HCT116 (cell line): Measurements from ENCODE around the gene LCOR. TPM values are rescaled to one million over a fixed set of nuclear protein-coding genes. Genes with fewer than 3 reads are reported as not detected.

Source experiments
- ATAC-seq: fragments of 200-7000 bp; cut with Tn5 transposase; 2 replicates; pipeline ENCODE4 v1.9.1; 2020; ENCODE audit warnings: mild to moderate bottlenecking, moderate library complexity
- BruUV-seq: library from RNA; stranded (reverse); fragments of 400-500 nt; replicated peaks from 2 replicates; lab custom pipeline; 2021; lab: Mats Ljungman, UMichigan
- CTCF ChIA-PET: fragments of 300-600 bp; sonication (Branson Sonifier 250); formaldehyde crosslinking; loops from one replicate; lab custom pipeline; 2021; ENCODE audit warnings: antibody characterized with exemption; lab: Charles Lee
- POLR2A ChIA-PET: fragments of 300-600, 350-600 bp; sonication (Branson Sonifier 250); formaldehyde crosslinking; loops from one replicate; lab custom pipeline; 2021; ENCODE audit warnings: antibody characterized with exemption; lab: Charles Lee
- RAD21 ChIA-PET, 2 experiments: fragments of 300-600 bp; sonication (Branson Sonifier 250); formaldehyde crosslinking; loops; one replicate each; lab custom pipeline; 2023; ENCODE audit warnings: low total read pairs in 2 of 2; ENCODE audit not compliant: uncharacterized antibody in 2 of 2, unreplicated experiment in 2 of 2, low non-redundant PET in 1 of 2; lab: Charles Lee
- DNase-seq: peaks from one replicate; pipeline ENCODE4 v3.0.0-alpha.2; 2010; ENCODE audit warnings: low read depth, low spot score
- H2AFZ ChIP-seq: fragments of 200-600 bp; shearing (Covaris generic), sonication (generic); 2 replicates; pipeline ENCODE4 v1.6.1; 2017; ENCODE audit warnings: low read depth, mixed run types, mixed read lengths, antibody characterized with exemption, low read length; ENCODE audit not compliant: poor library complexity, severe bottlenecking
- H3K27ac ChIP-seq: 2 replicates; pipeline ENCODE4 v1.5.1; 2012; ENCODE audit warnings: low read depth, low read length
- H3K27me3 ChIP-seq: fragments of 200-600 bp; sonication (generic); 2 replicates; pipeline ENCODE4 v1.6.1; 2016; ENCODE audit warnings: mixed run types, low read length, mixed read lengths; ENCODE audit not compliant: insufficient read depth
- H3K36me3 ChIP-seq, 2 experiments: fragments of 200-500 bp in 1 of 2; fragments of 200-600 bp in 1 of 2; sonication (Bioruptor generic) in 1 of 2; sonication (generic) in 1 of 2; 2 replicates each; pipeline versions ENCODE4 v1.5.1 to v1.6.1; 2014 to 2016; ENCODE audit warnings: low read length in 2 of 2, inconsistent platforms in 1 of 2, mixed read lengths in 1 of 2, mixed run types in 1 of 2; ENCODE audit not compliant: insufficient read depth in 2 of 2, control insufficient read depth in 1 of 2
- H3K4me1 ChIP-seq, 2 experiments: fragments of 200-600 bp in 1 of 2; sonication (generic) in 1 of 2; 2 replicates each; pipeline versions ENCODE4 v1.5.1 to v1.6.1; 2012 to 2017; ENCODE audit warnings: low read length in 2 of 2, inconsistent platforms in 1 of 2, mild to moderate bottlenecking in 1 of 2, mixed read lengths in 1 of 2, mixed run types in 1 of 2, moderate library complexity in 1 of 2; ENCODE audit not compliant: insufficient read depth in 2 of 2, control insufficient read depth in 1 of 2
- H3K4me2 ChIP-seq: fragments of 200-600 bp; sonication (generic); 2 replicates; pipeline ENCODE4 v1.6.1; 2017; ENCODE audit warnings: mixed run types, low read length, mixed read lengths
- H3K4me3 ChIP-seq, 2 experiments: fragments of 200-600 bp in 1 of 2; sonication (generic) in 1 of 2; replicated peaks in 1 of 2; 2 replicates each; pipeline ENCODE4 v1.5.1; 2011 to 2016; ENCODE audit warnings: low read length in 2 of 2, control low read depth in 1 of 2, low read depth in 1 of 2, mild to moderate bottlenecking in 1 of 2, mixed read lengths in 1 of 2, mixed run types in 1 of 2
- H3K79me2 ChIP-seq: fragments of 200-600 bp; sonication (generic); 2 replicates; pipeline ENCODE4 v1.6.1; 2017; ENCODE audit warnings: mild to moderate bottlenecking, mixed run types, low read length, moderate library complexity, mixed read lengths; ENCODE audit not compliant: insufficient read depth
- H3K9ac ChIP-seq: fragments of 200-600 bp; sonication (generic); 2 replicates; pipeline ENCODE4 v1.6.1; 2016; ENCODE audit warnings: low read length, mixed read lengths
- H3K9me2 ChIP-seq: fragments of 200-600 bp; sonication (generic), shearing (Covaris generic); 2 replicates; pipeline ENCODE4 v1.6.1; 2017; ENCODE audit warnings: mixed run types, mild to moderate bottlenecking, moderate library complexity; ENCODE audit not compliant: insufficient read depth
- H3K9me3 ChIP-seq, 2 experiments: fragments of 200-500 bp in 1 of 2; fragments of 200-600 bp in 1 of 2; sonication (Bioruptor generic) in 1 of 2; sonication (generic) in 1 of 2; 2 replicates each; pipeline ENCODE4 v1.6.1; 2014 to 2017; ENCODE audit warnings: low read length in 2 of 2, mixed read lengths in 2 of 2, inconsistent platforms in 1 of 2, low read depth in 1 of 2, mild to moderate bottlenecking in 1 of 2, mixed run types in 1 of 2, moderate library complexity in 1 of 2; ENCODE audit not compliant: control insufficient read depth in 1 of 2, insufficient read depth in 1 of 2
- H4K20me1 ChIP-seq: fragments of 200-600 bp; sonication (generic), shearing (Covaris generic); 2 replicates; pipeline ENCODE4 v1.6.1; 2017; ENCODE audit warnings: mixed run types, mild to moderate bottlenecking, moderate library complexity; ENCODE audit not compliant: insufficient read depth
- ATF3 ChIP-seq: IDR thresholded peaks from 2 replicates; pipeline ENCODE4 v1.6.1; 2012
- EGR1 ChIP-seq: IDR thresholded peaks from 2 replicates; pipeline ENCODE4 v1.6.1; 2012; ENCODE audit warnings: low read depth
- ELF1 ChIP-seq: IDR thresholded peaks from 2 replicates; pipeline ENCODE4 v1.6.1; 2012; ENCODE audit warnings: low read depth, borderline replicate concordance
- EZH2phosphoT487 ChIP-seq: fragments of 200-600 bp; IDR thresholded peaks from 2 replicates; pipeline ENCODE4 v1.6.1; 2018; ENCODE audit warnings: antibody characterized with exemption, borderline replicate concordance
- POLR2A ChIP-seq: IDR thresholded peaks from 2 replicates; pipeline ENCODE4 v1.7.0; 2011; ENCODE audit warnings: borderline replicate concordance; ENCODE audit not compliant: insufficient read depth, insufficient read length; ENCODE audit errors: extremely low read depth
- POLR2AphosphoS5 ChIP-seq: IDR thresholded peaks from 2 replicates; pipeline ENCODE4 v1.6.1; 2011; ENCODE audit warnings: mild to moderate bottlenecking, low read depth, low read length, moderate library complexity
- RAD21 ChIP-seq: IDR thresholded peaks from 2 replicates; pipeline ENCODE4 v1.6.1; 2012; ENCODE audit warnings: low read depth, mild to moderate bottlenecking
- REST ChIP-seq: IDR thresholded peaks from 2 replicates; pipeline ENCODE4 v1.6.1; 2012; ENCODE audit warnings: low read depth
- SIN3A ChIP-seq: IDR thresholded peaks from 2 replicates; pipeline ENCODE4 v1.6.1; 2012; ENCODE audit warnings: low read depth
- SP1 ChIP-seq: IDR thresholded peaks from 2 replicates; pipeline ENCODE4 v1.6.1; 2012; ENCODE audit warnings: low read depth
- SRF ChIP-seq: IDR thresholded peaks from 2 replicates; pipeline ENCODE4 v1.6.1; 2012; ENCODE audit warnings: low read depth
- YY1 ChIP-seq: IDR thresholded peaks from 2 replicates; pipeline ENCODE4 v1.6.1; 2011; ENCODE audit warnings: low read length, low read depth, moderate library complexity, mild to moderate bottlenecking; ENCODE audit not compliant: insufficient replicate concordance; ENCODE audit errors: extremely low read depth
- ZBTB33 ChIP-seq: IDR thresholded peaks from 2 replicates; pipeline ENCODE4 v1.6.1; 2011; ENCODE audit warnings: mild to moderate bottlenecking, low read length, moderate library complexity; ENCODE audit not compliant: insufficient replicate concordance; ENCODE audit errors: extremely low read depth
- intact Hi-C: fragments of 100-400 bp; cut with micrococcal nuclease; formaldehyde crosslinking; loops from 2 replicates; pipeline ENCODE4 v1.10.0; 2022
- total RNA-seq: library from RNA; stranded (reverse); gene quantifications from one replicate; pipeline ENCODE4 v1.2.1, GENCODE V29; 2021; ENCODE audit not compliant: unreplicated experiment

Gene LCOR
- total RNA-seq, 1 experiment from 2014 or later = 59.9 TPM

- intact Hi-C loops = no loop called here
- ATAC-seq (no peak), DNase-seq (no peak)
- H3K9me2 ChIP-seq = no peaks in the 10 kb centered on the region
- no peaks in the 10 kb centered on the region for H3K9me3 ChIP-seq
- H3K4me3 ChIP-seq = no peak overlapping the region
- TF ChIP-seq EZH2phosphoT487 = no peak
- H3K27ac ChIP-seq = no peak overlapping the region
- H3K4me1 ChIP-seq = peaks cover 18 to 22% of the 10 kb centered on the region in 2 experiments
- no peaks in the 10 kb centered on the region for H3K36me3 ChIP-seq
- RAD21 ChIA-PET = no interaction called here
- H3K4me2 ChIP-seq = no peak overlapping the region
- CTCF ChIA-PET = interaction anchor here (0.7 kb wide), 1 partner anchor 1323 kb away, joined by 5 read pairs; no protein-coding TSS in a partner anchor
- peaks cover 95% of the 10 kb centered on the region for H3K79me2 ChIP-seq
- H4K20me1 ChIP-seq = peaks cover 11% of the 10 kb centered on the region
- H3K9ac ChIP-seq = no peak overlapping the region
- H3K27me3 ChIP-seq = no peaks in the 10 kb centered on the region
- POLR2A ChIA-PET = no interaction called here
- BruUV-seq = no TSS peak
- no peak overlapping the region for H2AFZ ChIP-seq
Observed at GRCh38 chr10:96843823-96844222, 11.7 kb downstream of the LCOR start.

GRCh38 chr10:96846395-96846794 lies 14.3 kb downstream of the LCOR start:
- Histone ChIP-seq H3K9me3 (no peaks in the 10 kb centered on the region), H3K27ac (no peak overlapping the region), H3K4me2 (no peak overlapping the region), H3K4me3 (no peak overlapping the region), H3K9ac (no peak overlapping the region), H3K36me3 (no peaks in the 10 kb centered on the region), H2AFZ (no peak overlapping the region), H3K9me2 (no peaks in the 10 kb centered on the region), H4K20me1 (peaks cover 8% of the 10 kb centered on the region), H3K27me3 (no peaks in the 10 kb centered on the region), H3K4me1 (peaks cover under 1 to 6% of the 10 kb centered on the region in 2 experiments; a peak in 3 of 4 replicates), H3K79me2 (peaks cover 95% of the 10 kb centered on the region)
- BruUV-seq = no TSS peak
- ChIA-PET RAD21 (no interaction called here), CTCF (no interaction called here), POLR2A (no interaction called here)
- intact Hi-C loops = no loop called here
- no peak for ATAC-seq
- no peak for DNase-seq
- TF ChIP-seq ZBTB33 = no peak
- no peak for TF ChIP-seq POLR2AphosphoS5
- no peak for TF ChIP-seq SP1
- no peak for TF ChIP-seq EZH2phosphoT487
- no peak for TF ChIP-seq RAD21
- TF ChIP-seq POLR2A = no peak
- TF ChIP-seq ATF3 = no peak
- TF ChIP-seq YY1 = no peak
- TF ChIP-seq ELF1 = no peak
- no peak for TF ChIP-seq EGR1
- TF ChIP-seq SRF = no peak
- TF ChIP-seq REST = no peak
- TF ChIP-seq SIN3A = no peak
